GM13977 (cell line): ENCODE measurements around the gene THADA.

ENCODE experiments used
- DNase-seq: peaks from one replicate; pipeline ENCODE4 v3.0.0; 2012; ENCODE audit warnings: low spot score
- in situ Hi-C: fragments of 300-500 bp; cut with MboI; formaldehyde crosslinking; loops from one replicate; pipeline ENCODE4 v1.12.0; 2022; ENCODE audit warnings: low sequenced_read_pairs, low pct_unique_long_range_greater_than_20kb, mixed read lengths, inconsistent platforms; ENCODE audit not compliant: unreplicated experiment
- TF ChIP-seq, protein P1 (sequence below): IDR thresholded peaks from 2 replicates; pipeline ENCODE4 v1.5.1; 2012; ENCODE audit warnings: mild to moderate bottlenecking, control low read depth; ENCODE audit not compliant: insufficient read depth; ENCODE audit errors: extremely low read depth, missing control alignments

Gene THADA

GRCh38 chr2:43419243-43419642 is 176.6 kb downstream of the THADA start:
- in situ Hi-C loops = no loop called here
- TF ChIP-seq, protein P1, sequence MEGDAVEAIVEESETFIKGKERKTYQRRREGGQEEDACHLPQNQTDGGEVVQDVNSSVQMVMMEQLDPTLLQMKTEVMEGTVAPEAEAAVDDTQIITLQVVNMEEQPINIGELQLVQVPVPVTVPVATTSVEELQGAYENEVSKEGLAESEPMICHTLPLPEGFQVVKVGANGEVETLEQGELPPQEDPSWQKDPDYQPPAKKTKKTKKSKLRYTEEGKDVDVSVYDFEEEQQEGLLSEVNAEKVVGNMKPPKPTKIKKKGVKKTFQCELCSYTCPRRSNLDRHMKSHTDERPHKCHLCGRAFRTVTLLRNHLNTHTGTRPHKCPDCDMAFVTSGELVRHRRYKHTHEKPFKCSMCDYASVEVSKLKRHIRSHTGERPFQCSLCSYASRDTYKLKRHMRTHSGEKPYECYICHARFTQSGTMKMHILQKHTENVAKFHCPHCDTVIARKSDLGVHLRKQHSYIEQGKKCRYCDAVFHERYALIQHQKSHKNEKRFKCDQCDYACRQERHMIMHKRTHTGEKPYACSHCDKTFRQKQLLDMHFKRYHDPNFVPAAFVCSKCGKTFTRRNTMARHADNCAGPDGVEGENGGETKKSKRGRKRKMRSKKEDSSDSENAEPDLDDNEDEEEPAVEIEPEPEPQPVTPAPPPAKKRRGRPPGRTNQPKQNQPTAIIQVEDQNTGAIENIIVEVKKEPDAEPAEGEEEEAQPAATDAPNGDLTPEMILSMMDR = no peak
- no peak for DNase-seq

DNA sequence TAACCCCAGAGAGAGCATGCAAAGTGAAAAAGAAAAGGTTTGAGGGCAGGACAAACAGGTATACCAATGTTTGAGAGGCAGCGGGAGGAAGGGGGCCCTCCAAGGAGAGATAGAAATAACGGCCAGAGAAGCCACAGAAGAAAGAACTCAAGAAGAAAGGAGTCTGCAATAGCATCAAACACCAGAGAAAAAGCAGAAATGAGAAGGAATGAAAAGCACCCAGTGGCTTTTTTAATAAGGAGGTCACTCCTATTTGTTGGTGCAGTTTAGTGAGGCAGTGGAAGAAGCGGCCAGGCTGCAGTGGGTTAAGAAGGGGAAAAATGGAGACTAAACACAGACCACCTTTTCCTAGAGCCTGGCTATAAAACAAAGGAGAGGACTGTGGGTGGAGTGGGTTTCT is 177.2 kb downstream of the THADA start:
- DNase-seq = no peak
- in situ Hi-C loops = no loop called here
- TF ChIP-seq, protein P1 = no peak

DNA sequence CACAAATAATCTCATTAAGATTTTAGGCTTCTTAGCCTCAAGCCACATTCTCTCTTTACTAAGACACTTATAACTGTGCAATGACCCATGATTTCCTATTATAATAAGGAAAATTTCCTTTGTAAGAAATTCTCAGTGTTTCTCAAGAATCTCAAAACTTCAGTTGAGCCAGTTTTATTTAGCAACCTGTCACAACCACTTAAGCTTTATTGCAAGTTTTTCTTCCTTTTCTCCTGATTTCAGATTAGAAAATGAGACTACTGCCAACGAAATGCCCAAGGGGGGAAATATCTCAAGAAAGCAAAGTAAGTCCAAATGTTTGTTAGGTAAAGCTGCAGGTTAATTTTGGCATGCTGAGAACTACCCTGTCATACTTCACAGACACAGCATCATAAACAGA is 178.5 kb downstream of the THADA start:
- no peak for DNase-seq
- TF ChIP-seq, protein P1 = no peak
- in situ Hi-C loops = no loop called here

GRCh38 chr2:43415592-43415991 is 180.2 kb downstream of the THADA start:
- TF ChIP-seq, protein P1 = no peak
- no peak for DNase-seq
- in situ Hi-C loops = no loop called here

- in situ Hi-C loops = no loop called here
- no peak for DNase-seq
- TF ChIP-seq, protein P1 = no peak
Observed at GRCh38 chr2:43414586-43415135, 181.2 kb downstream of the THADA start.

DNA sequence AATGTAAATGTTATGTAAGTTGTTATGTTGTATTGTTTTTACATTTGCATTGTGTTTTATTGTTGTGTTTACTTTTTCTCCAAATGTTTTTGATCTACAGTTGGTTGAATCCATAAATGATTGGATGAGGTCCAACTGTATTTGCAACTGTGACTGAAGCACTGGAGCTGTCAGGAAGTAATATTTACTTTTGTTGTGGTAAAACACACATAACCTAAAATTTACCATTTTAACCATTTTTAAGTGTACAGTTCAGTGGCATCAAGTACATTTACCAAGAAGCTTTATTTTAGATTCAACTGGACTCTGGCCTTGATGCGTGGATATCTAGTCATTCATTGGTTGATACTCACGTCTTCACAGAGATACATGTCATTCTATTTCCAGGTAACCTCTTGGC is 181.8 kb downstream of the THADA start:
- in situ Hi-C loops = no loop called here
- TF ChIP-seq, protein P1 = no peak
- DNase-seq = no peak

DNA sequence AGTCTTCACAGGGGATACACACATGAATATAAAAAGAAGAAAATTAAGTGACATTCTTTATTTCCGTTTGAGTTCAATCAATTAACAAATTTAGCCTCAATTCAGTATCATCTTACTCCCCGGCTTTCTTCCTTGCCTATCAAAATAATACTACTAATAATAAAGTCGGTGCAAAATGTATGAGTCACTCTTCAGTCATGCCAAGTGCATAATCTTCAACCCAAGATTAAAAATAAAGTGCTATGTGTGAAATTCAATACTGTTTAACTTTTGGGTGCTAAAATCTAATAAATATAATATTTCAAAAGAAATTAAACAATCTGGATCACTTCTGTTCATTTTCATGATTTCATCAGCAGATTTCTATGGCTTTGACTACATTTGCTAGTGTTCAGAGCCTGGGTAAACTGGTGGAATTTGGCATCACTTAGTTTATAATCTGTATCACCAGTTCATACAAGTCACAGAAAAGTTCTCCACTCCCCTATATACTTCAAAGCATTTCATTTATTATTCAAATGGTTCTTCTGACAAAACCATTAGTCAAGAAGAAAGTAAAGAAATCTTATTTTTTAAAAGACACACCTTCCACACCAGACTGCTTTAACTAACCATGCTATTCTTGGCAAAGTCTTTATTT is 183.6 kb downstream of the THADA start:
- in situ Hi-C loops = no loop called here
- DNase-seq = no peak

More for the DNA sequence above, 183.6 kb downstream of the THADA start:
- TF ChIP-seq, protein P1 = no peak
